GM19467 (cell line): ENCODE data around the gene OTOG.

Experiments used
- ATAC-seq: cut with Tn5 transposase; IDR thresholded peaks from one replicate; pipeline ENCODE4 v1.9.1; 2021; ENCODE audit warnings: mild to moderate bottlenecking, moderate library complexity; ENCODE audit not compliant: unreplicated experiment

The OTOG gene

GRCh38 chr11:17517186-17517585 is 29.9 kb upstream of the OTOG start:
- ATAC-seq = no peak

- no peak for ATAC-seq
Observed at GRCh38 chr11:17518366-17518765, 28.7 kb upstream of the OTOG start.

GRCh38 chr11:17519061-17519885 is 27.8 kb upstream of the OTOG start:
- no peak for ATAC-seq

- no peak for ATAC-seq
Observed at GRCh38 chr11:17521106-17521900, 25.8 kb upstream of the OTOG start.

- ATAC-seq = no peak
Observed at GRCh38 chr11:17522655-17523054, 24.4 kb upstream of the OTOG start.

- no peak for ATAC-seq
Observed at GRCh38 chr11:17524221-17524620, 22.8 kb upstream of the OTOG start.

GRCh38 chr11:17525570-17525969 is 21.5 kb upstream of the OTOG start:
- no peak for ATAC-seq

GRCh38 chr11:17526326-17526725 is 20.7 kb upstream of the OTOG start:
- no peak for ATAC-seq

- ATAC-seq = no peak
Observed at GRCh38 chr11:17526931-17527627, 20.0 kb upstream of the OTOG start.

GRCh38 chr11:17527628-17527995 is 19.4 kb upstream of the OTOG start:
- ATAC-seq = no peak

GRCh38 chr11:17528181-17528691 is 18.8 kb upstream of the OTOG start:
- no peak for ATAC-seq

GRCh38 chr11:17528906-17529843 is 17.9 kb upstream of the OTOG start:
- ATAC-seq = no peak

- ATAC-seq = no peak
Observed at GRCh38 chr11:17529844-17530185, 17.2 kb upstream of the OTOG start.

GRCh38 chr11:17531071-17531600 is 15.9 kb upstream of the OTOG start:
- no peak for ATAC-seq

- ATAC-seq = no peak
Observed at GRCh38 chr11:17531636-17532113, 15.4 kb upstream of the OTOG start.

GRCh38 chr11:17532784-17533183 is 14.3 kb upstream of the OTOG start:
- ATAC-seq = no peak

- no peak for ATAC-seq
Observed at GRCh38 chr11:17533341-17533740, 13.7 kb upstream of the OTOG start.

GRCh38 chr11:17533778-17534415 is 13.2 kb upstream of the OTOG start:
- no peak for ATAC-seq

- no peak for ATAC-seq
Observed at GRCh38 chr11:17535488-17535887, 11.6 kb upstream of the OTOG start.

- no peak for ATAC-seq
Observed at GRCh38 chr11:17537261-17537660, 9.8 kb upstream of the OTOG start.
